ENCODE data around the gene MYO1G. TPM values are rescaled to one million over a fixed set of nuclear protein-coding genes. Genes with fewer than 3 reads are reported as not detected.
A peak's percentile ranks its signal among the peaks of the same experiment; 100 is the strongest.

The MYO1G gene
- total RNA-seq, 2 experiments from 2014 or later = 155 to 157 TPM

DNA sequence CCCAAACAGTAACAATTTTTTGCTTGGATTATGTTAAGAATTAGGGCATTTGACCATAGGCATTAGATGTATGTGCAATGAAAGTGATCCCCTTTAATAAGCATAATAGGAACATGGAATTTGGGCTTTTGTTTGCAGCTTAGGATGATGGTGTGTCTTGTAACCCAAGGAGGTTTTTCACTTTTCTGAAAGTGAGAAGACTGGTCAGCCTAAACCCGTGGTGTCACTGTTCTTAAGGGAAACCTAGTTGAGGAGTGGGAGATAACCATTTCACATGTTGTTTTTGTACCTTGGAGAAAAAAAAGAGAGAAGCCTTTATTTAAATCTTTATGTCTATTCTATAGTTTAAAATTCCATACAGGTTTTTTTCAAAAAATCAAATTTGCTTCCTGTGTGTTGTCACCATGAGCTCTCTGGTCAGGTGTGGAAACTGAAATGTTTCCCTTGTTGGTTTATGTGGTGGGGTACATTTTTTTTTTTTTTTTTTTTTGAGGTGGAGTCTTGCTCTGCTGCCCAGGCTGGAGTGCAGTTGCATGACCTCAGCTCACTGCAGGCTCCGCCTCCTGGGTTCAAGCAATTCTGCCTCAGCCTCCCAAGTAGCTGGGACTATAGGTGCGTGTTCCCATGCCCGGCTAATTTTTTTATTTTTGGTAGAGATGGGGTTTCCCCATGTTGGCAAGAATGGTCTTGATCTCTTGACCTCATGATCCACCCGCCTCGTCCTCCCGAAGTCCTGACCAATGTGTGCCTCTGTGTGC, 28.9 kb upstream of the MYO1G start:
- no peak for DNase-seq
- ChIA-PET CTCF (interaction anchor here (1.0 to 1.1 kb wide), 2 partner anchors 29 to 34 kb away, joined by 3 read pairs; no protein-coding TSS in a partner anchor), POLR2A (interaction anchor here (0.6 to 2.0 kb wide), 4 partner anchors 19 to 258 kb away, joined by 3 to 9 read pairs (median 3); no protein-coding TSS in a partner anchor)
- Histone ChIP-seq H3K36me3 (ENCODE audit: insufficient read depth, low read length) (peaks cover 15% of the 10 kb centered on the region), H3K27ac (ENCODE audit: low read depth in 1 of 2, low read length in 2 of 2) (no peak overlapping the region), H3K27me3 (ENCODE audit: control insufficient read depth in 1 of 2, insufficient read depth in 2 of 2, low read length in 2 of 2) (no peaks in the 10 kb centered on the region), H3K4me1 (ENCODE audit: insufficient read depth, low read length) (peaks cover 33% of the 10 kb centered on the region), H3K4me3 (ENCODE audit: low read length) (no peak overlapping the region), H3K9me3 (ENCODE audit: control insufficient read depth in 1 of 2, insufficient read depth in 1 of 2, low read length in 2 of 2) (no peaks in the 10 kb centered on the region)
- Mint-ChIP-seq H3K27ac (peak overlapping the region; percentile 62), H3K4me3 (no peak overlapping the region), H3K9me3 (no peaks in the 10 kb centered on the region), H3K27me3 (no peaks in the 10 kb centered on the region), H3K4me1 (ENCODE audit: low read depth) (peaks cover 56% of the 10 kb centered on the region), H3K36me3 (ENCODE audit: low read depth) (peaks cover 31% of the 10 kb centered on the region)
- intact Hi-C loops (cut with DNase I, micrococcal nuclease) = no loop called here
- ATAC-seq (ENCODE audit: poor library complexity) = no peak
- TF ChIP-seq, protein P1, sequence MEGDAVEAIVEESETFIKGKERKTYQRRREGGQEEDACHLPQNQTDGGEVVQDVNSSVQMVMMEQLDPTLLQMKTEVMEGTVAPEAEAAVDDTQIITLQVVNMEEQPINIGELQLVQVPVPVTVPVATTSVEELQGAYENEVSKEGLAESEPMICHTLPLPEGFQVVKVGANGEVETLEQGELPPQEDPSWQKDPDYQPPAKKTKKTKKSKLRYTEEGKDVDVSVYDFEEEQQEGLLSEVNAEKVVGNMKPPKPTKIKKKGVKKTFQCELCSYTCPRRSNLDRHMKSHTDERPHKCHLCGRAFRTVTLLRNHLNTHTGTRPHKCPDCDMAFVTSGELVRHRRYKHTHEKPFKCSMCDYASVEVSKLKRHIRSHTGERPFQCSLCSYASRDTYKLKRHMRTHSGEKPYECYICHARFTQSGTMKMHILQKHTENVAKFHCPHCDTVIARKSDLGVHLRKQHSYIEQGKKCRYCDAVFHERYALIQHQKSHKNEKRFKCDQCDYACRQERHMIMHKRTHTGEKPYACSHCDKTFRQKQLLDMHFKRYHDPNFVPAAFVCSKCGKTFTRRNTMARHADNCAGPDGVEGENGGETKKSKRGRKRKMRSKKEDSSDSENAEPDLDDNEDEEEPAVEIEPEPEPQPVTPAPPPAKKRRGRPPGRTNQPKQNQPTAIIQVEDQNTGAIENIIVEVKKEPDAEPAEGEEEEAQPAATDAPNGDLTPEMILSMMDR (IDR thresholded peaks at IDR 0.05) = no peak

DNA sequence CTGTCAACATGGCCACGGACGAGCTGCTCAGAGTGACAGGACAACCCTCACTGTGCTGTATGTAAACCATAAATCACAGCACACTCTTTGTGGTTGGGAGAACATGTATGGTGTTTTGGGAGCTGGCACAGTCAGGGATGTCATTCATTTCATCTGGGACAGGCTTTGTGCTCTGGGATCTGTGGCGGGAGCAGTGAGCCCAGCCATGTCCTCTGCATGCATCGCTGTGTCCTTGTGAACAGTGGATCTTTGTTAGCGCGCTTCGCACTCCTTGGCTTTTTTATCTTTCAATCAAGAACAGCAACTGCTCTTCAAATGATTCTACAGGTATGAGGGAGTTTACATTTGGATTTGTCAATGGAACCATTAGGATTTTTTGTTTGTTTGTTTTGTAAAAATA, 28.3 kb upstream of the MYO1G start:
- Mint-ChIP-seq H3K4me1 (ENCODE audit: low read depth) (peaks cover 55% of the 10 kb centered on the region), H3K27me3 (no peaks in the 10 kb centered on the region), H3K36me3 (ENCODE audit: low read depth) (peaks cover 24% of the 10 kb centered on the region), H3K4me3 (no peak overlapping the region), H3K27ac (peak overlapping the region; percentile 62), H3K9me3 (no peaks in the 10 kb centered on the region)
- intact Hi-C loops (cut with DNase I, micrococcal nuclease) = no loop called here
- ChIA-PET POLR2A (interaction anchor here (0.6 to 0.9 kb wide), 2 partner anchors 20 to 257 kb away, joined by 3 read pairs; no protein-coding TSS in a partner anchor), CTCF (interaction anchor here (1.0 to 1.1 kb wide), 2 partner anchors 30 to 34 kb away, joined by 3 read pairs; no protein-coding TSS in a partner anchor)
- Histone ChIP-seq H3K9me3 (ENCODE audit: control insufficient read depth in 1 of 2, insufficient read depth in 1 of 2, low read length in 2 of 2) (no peaks in the 10 kb centered on the region), H3K36me3 (ENCODE audit: insufficient read depth, low read length) (peaks cover 21% of the 10 kb centered on the region), H3K4me3 (ENCODE audit: low read length) (no peak overlapping the region), H3K4me1 (ENCODE audit: insufficient read depth, low read length) (peaks cover 39% of the 10 kb centered on the region), H3K27me3 (ENCODE audit: control insufficient read depth in 1 of 2, insufficient read depth in 2 of 2, low read length in 2 of 2) (no peaks in the 10 kb centered on the region), H3K27ac (ENCODE audit: low read depth in 1 of 2, low read length in 2 of 2) (no peak overlapping the region)
- DNase-seq = no peak
- TF ChIP-seq, protein P1 (IDR thresholded peaks at IDR 0.05) = no peak
- no peak for ATAC-seq (ENCODE audit: poor library complexity)

DNA sequence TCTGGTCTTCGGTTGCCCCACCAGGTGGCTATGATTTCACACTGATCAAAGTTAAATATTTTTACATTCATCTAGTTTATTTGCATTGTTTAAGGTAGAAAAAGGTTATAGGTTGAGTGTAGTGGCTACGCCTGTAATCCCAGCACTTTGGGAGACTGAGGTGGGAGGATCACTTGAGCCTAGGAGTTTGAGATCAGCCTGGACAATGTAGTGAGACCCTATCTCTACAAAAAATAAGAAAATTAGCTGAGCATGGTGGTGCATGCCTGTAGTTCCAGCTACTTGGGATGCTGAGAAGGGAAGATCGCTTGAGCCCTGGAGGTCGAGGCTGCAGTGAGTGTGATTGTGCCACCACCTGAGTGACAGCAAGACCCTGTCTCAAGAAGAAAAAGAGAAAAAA, 25.0 kb upstream of the MYO1G start:
- DNase-seq (no peak), ATAC-seq (ENCODE audit: poor library complexity) (no peak)
- Mint-ChIP-seq H3K9me3 (no peaks in the 10 kb centered on the region), H3K4me3 (no peak overlapping the region), H3K27ac (no peak overlapping the region), H3K36me3 (ENCODE audit: low read depth) (peaks cover 23% of the 10 kb centered on the region), H3K4me1 (ENCODE audit: low read depth) (peaks cover 62% of the 10 kb centered on the region), H3K27me3 (no peaks in the 10 kb centered on the region)
- Histone ChIP-seq H3K4me3 (ENCODE audit: low read length) (no peak overlapping the region), H3K36me3 (ENCODE audit: insufficient read depth, low read length) (peaks cover 18% of the 10 kb centered on the region), H3K4me1 (ENCODE audit: insufficient read depth, low read length) (peaks cover 55% of the 10 kb centered on the region), H3K27me3 (ENCODE audit: control insufficient read depth in 1 of 2, insufficient read depth in 2 of 2, low read length in 2 of 2) (no peaks in the 10 kb centered on the region), H3K9me3 (ENCODE audit: control insufficient read depth in 1 of 2, insufficient read depth in 1 of 2, low read length in 2 of 2) (no peaks in the 10 kb centered on the region), H3K27ac (ENCODE audit: low read depth in 1 of 2, low read length in 2 of 2) (peak overlapping the region in 1 of 2 donors; percentile 13)
- ChIA-PET CTCF (interaction anchor here (1.2 to 2.4 kb wide), 2 partner anchors 30 to 133 kb away, joined by 4 to 13 read pairs; no protein-coding TSS in a partner anchor), POLR2A (interaction anchor here (1.6 to 10.2 kb wide), 4 partner anchors 19 to 30 kb away, joined by 3 to 367 read pairs (median 95); partner anchors contain the start of gene MYO1G)
- TF ChIP-seq, protein P1 (IDR thresholded peaks at IDR 0.05) = no peak
- intact Hi-C loops (cut with DNase I, micrococcal nuclease) = loop anchor here (2.0 to 5.0 kb wide), 2 partner anchors 23 to 156 kb away; partner anchors contain the start of gene H2AZ2 (in 1 of the 2)
